Activated CD8-positive, alpha-beta memory T cell treated with anti-CD3 and anti-CD28 coated beads for 24 hours (primary cell): ENCODE data around the gene ZNF385C.

ENCODE experiments used
- DNase-seq: peaks from one replicate; pipeline ENCODE4 v3.0.0-alpha.2; 2020

ZNF385C gene

GRCh38 chr17:41977991-41978390 is 120.3 kb downstream of the ZNF385C start:
- no peak for DNase-seq

- DNase-seq: no peak
These were observed 122.0 kb downstream of the ZNF385C start for GRCh38 chr17:41976142-41976768.
